SK-N-SH treated with all-trans-retinoic acid at 6 μM for 48 hours (cell line): ENCODE results near the gene BYSL.
A peak's percentile ranks its signal among the peaks of the same experiment; 100 is the strongest.

ENCODE experiments used
- ATAC-seq: fragments of 200-7000 bp; cut with Tn5 transposase; 3 replicates; pipeline ENCODE4 v1.9.1; 2020; ENCODE audit warnings: mild to moderate bottlenecking, moderate library complexity
- ARNTL ChIP-seq: fragments of 450-650 bp; formaldehyde crosslinking; IDR thresholded peaks from 2 replicates; pipeline ENCODE4 v1.5.0; 2020; ENCODE audit warnings: low read depth, mild to moderate bottlenecking, moderate library complexity, borderline replicate concordance
- CREB5 ChIP-seq: fragments of 250-450 bp; sonication (Bioruptor Pico); IDR thresholded peaks from 2 replicates; pipeline ENCODE4 v1.5.1; 2020; ENCODE audit warnings: low read depth, mild to moderate bottlenecking, moderate library complexity
- CSDC2 ChIP-seq: fragments of 250-450 bp; sonication (Bioruptor Pico); IDR thresholded peaks from 2 replicates; pipeline ENCODE4 v1.5.0; 2020; ENCODE audit warnings: mild to moderate bottlenecking, moderate library complexity
- CSRNP3 ChIP-seq: fragments of 250-450 bp; sonication (Bioruptor Pico); IDR thresholded peaks from 2 replicates; pipeline ENCODE4 v1.5.1; 2021; ENCODE audit warnings: mild to moderate bottlenecking, moderate library complexity
- ESRRG ChIP-seq: fragments of 250-450 bp; sonication (Bioruptor Pico); IDR thresholded peaks from 2 replicates; pipeline ENCODE4 v1.6.1; 2021; ENCODE audit warnings: mild to moderate bottlenecking
- GLIS3 ChIP-seq: fragments of 250-450 bp; sonication (Bioruptor Pico); IDR thresholded peaks from 2 replicates; pipeline ENCODE4 v1.5.0; 2020; ENCODE audit warnings: mild to moderate bottlenecking, moderate library complexity
- ISL1 ChIP-seq: fragments of 250-450 bp; sonication (Bioruptor Pico); IDR thresholded peaks from 2 replicates; pipeline ENCODE4 v2.1.2; 2022; ENCODE audit warnings: mild to moderate bottlenecking, moderate library complexity
- OSR1 ChIP-seq: fragments of 250-450 bp; sonication (Bioruptor Pico); IDR thresholded peaks from 2 replicates; pipeline ENCODE4 v1.8.0; 2022; ENCODE audit warnings: moderate library complexity, mild to moderate bottlenecking, inconsistent platforms
- PATZ1 ChIP-seq: fragments of 250-450 bp; sonication (Bioruptor Pico); IDR thresholded peaks from 2 replicates; pipeline ENCODE4 v1.8.0; 2020; ENCODE audit warnings: mild to moderate bottlenecking, moderate library complexity, borderline replicate concordance
- POU6F1 ChIP-seq: fragments of 250-450 bp; sonication (Bioruptor Pico); IDR thresholded peaks from 2 replicates; pipeline ENCODE4 v1.8.0; 2021; ENCODE audit warnings: low read depth, mild to moderate bottlenecking, moderate library complexity, borderline replicate concordance
- PPARA ChIP-seq: fragments of 250-450 bp; sonication (Bioruptor Pico); IDR thresholded peaks from 2 replicates; pipeline ENCODE4 v1.5.0; 2020; ENCODE audit warnings: mild to moderate bottlenecking, borderline replicate concordance
- RARB ChIP-seq: fragments of 250-450 bp; sonication (Bioruptor Pico); IDR thresholded peaks from 2 replicates; pipeline ENCODE4 v1.8.0; 2021; ENCODE audit warnings: mild to moderate bottlenecking, moderate library complexity
- SNAI2 ChIP-seq: fragments of 250-450 bp; sonication (Bioruptor Pico); IDR thresholded peaks from 2 replicates; pipeline ENCODE4 v1.5.0; 2020; ENCODE audit warnings: mild to moderate bottlenecking, moderate library complexity
- TCF4 ChIP-seq: fragments of 250-450 bp; sonication (Bioruptor Pico); IDR thresholded peaks from 2 replicates; pipeline ENCODE4 v1.8.0; 2021; ENCODE audit warnings: mild to moderate bottlenecking, moderate library complexity, borderline replicate concordance
- TSHZ2 ChIP-seq: fragments of 250-450 bp; sonication (Bioruptor Pico); IDR thresholded peaks from 2 replicates; pipeline ENCODE4 v1.5.0; 2020; ENCODE audit warnings: mild to moderate bottlenecking, moderate library complexity
- ZC3H10 ChIP-seq: fragments of 250-450 bp; sonication (Bioruptor Pico); IDR thresholded peaks from 2 replicates; pipeline ENCODE4 v1.5.1; 2021; ENCODE audit warnings: mild to moderate bottlenecking, moderate library complexity
- ZFP3 ChIP-seq: fragments of 250-450 bp; sonication (Bioruptor Pico); IDR thresholded peaks from 2 replicates; pipeline ENCODE4 v1.5.0; 2020; ENCODE audit warnings: mild to moderate bottlenecking, moderate library complexity
- ZFP30 ChIP-seq: fragments of 450-650 bp; formaldehyde crosslinking; IDR thresholded peaks from 2 replicates; pipeline ENCODE4 v1.5.0; 2022; ENCODE audit warnings: mild to moderate bottlenecking, moderate library complexity
- ZNF565 ChIP-seq: fragments of 450-650 bp; formaldehyde crosslinking; conservative IDR thresholded peaks from 2 replicates; pipeline ENCODE4 v1.5.0; 2020; ENCODE audit warnings: low read depth, mild to moderate bottlenecking, moderate library complexity
- ZNF70 ChIP-seq: fragments of 450-650 bp; formaldehyde crosslinking; IDR thresholded peaks from 2 replicates; pipeline ENCODE4 v1.5.0; 2020; ENCODE audit warnings: mild to moderate bottlenecking, moderate library complexity
- ZNF8 ChIP-seq: fragments of 450-650 bp; formaldehyde crosslinking; IDR thresholded peaks from 2 replicates; pipeline ENCODE4 v1.5.0; 2020; ENCODE audit warnings: mild to moderate bottlenecking, moderate library complexity

BYSL gene

GRCh38 chr6:41887331-41887751 is 34.0 kb upstream of the BYSL start (continued):
- no peak for TF ChIP-seq ZNF8 (CRISPR knock-in tag)

- no peak for ATAC-seq
- TF ChIP-seq CSRNP3 (no peak), ESRRG (CRISPR knock-in tag) (no peak), PATZ1 (CRISPR knock-in tag) (no peak), TCF4 (CRISPR knock-in tag) (no peak), ZC3H10 (CRISPR knock-in tag) (no peak), CSDC2 (CRISPR knock-in tag) (no peak), RARB (CRISPR knock-in tag) (no peak), PPARA (CRISPR knock-in tag) (no peak), ZNF565 (no peak), ISL1 (CRISPR knock-in tag) (no peak), GLIS3 (CRISPR knock-in tag) (no peak), ZNF8 (CRISPR knock-in tag) (no peak), ZNF70 (CRISPR knock-in tag) (no peak), SNAI2 (no peak), ARNTL (CRISPR knock-in tag) (no peak)
- TF ChIP-seq, all 23 proteins: peak for 0
Observed at GRCh38 chr6:41892921-41893564, 28.3 kb upstream of the BYSL start.

- TF ChIP-seq CREB5 (CRISPR knock-in tag) (no peak), GLIS3 (CRISPR knock-in tag) (no peak), POU6F1 (CRISPR knock-in tag) (no peak), ZFP30 (no peak), TCF4 (CRISPR knock-in tag) (no peak), SNAI2 (no peak), TSHZ2 (CRISPR knock-in tag) (no peak), ZFP3 (no peak), ZNF8 (CRISPR knock-in tag) (no peak), ESRRG (CRISPR knock-in tag) (no peak), RARB (CRISPR knock-in tag) (no peak), CSRNP3 (no peak), ISL1 (CRISPR knock-in tag) (no peak), OSR1 (CRISPR knock-in tag) (no peak)
- peak; percentile 65 for ATAC-seq
Observed at GRCh38 chr6:41894366-41895299, 26.7 kb upstream of the BYSL start.
